Measurements from ENCODE around the gene LRRC34. TPM values are rescaled to one million over a fixed set of nuclear protein-coding genes. Genes with fewer than 3 reads are reported as not detected.

Gene LRRC34
- total and polyA plus RNA-seq, 7 experiments from 2014 or later: 0.26 to 3.7 (median 0.40) TPM

GRCh38 chr3:169822091-169822490 lies 9.4 kb upstream of the LRRC34 start:
- CTCF ChIA-PET: no interaction called here
- no peaks in the 10 kb centered on the region for H3K27me3 ChIP-seq (ENCODE audit: control insufficient read depth in 2 of 2, insufficient read depth in 2 of 2, low read length in 2 of 2)

GRCh38 chr3:169818316-169818715 lies 5.6 kb upstream of the LRRC34 start:
- Histone ChIP-seq H3K9me3 (ENCODE audit: control insufficient read depth in 2 of 3, low read length in 3 of 3) (no peaks in the 10 kb centered on the region), H3K4me1 (ENCODE audit: control insufficient read depth in 2 of 2, insufficient read depth in 2 of 2, low read length in 2 of 2) (peaks cover 0 to 4% of the 10 kb centered on the region in 2 donors), H3K4me3 (ENCODE audit: low read length) (no peak overlapping the region), H3K27me3 (ENCODE audit: control insufficient read depth in 2 of 2, insufficient read depth in 2 of 2, low read length in 2 of 2) (no peaks in the 10 kb centered on the region), H3K36me3 (ENCODE audit: control insufficient read depth in 2 of 3, insufficient read depth in 3 of 3, low read length in 3 of 3) (no peaks in the 10 kb centered on the region), H3K27ac (ENCODE audit: low read depth, low read length) (no peak overlapping the region)
- no peak for ATAC-seq
- H3K4me1 Mint-ChIP-seq: peaks cover 11 to 13% (median 12%) of the 10 kb centered on the region in 7 donors
- CTCF ChIA-PET: no interaction called here
- H3K27me3 Mint-ChIP-seq: peaks cover 6 to 51% (median 18%) of the 10 kb centered on the region in 5 donors
- no peak for DNase-seq
- no peak overlapping the region for H3K4me3 Mint-ChIP-seq
- peaks cover 0 to 22% (median 10%) of the 10 kb centered on the region in 11 donors for H3K9me3 Mint-ChIP-seq
- peaks cover 0 to 10% (median 4%) of the 10 kb centered on the region in 5 donors for H3K36me3 Mint-ChIP-seq
- POLR2A ChIA-PET: no interaction called here
- intact Hi-C loops (cut with micrococcal nuclease): no loop called here
- H3K27ac Mint-ChIP-seq: no peak overlapping the region

More at GRCh38 chr3:169822091-169822490, 9.4 kb upstream of the LRRC34 start:
- Mint-ChIP-seq H3K4me3 (no peak overlapping the region), H3K9me3 (peaks cover 0 to 4% (median 0%) of the 10 kb centered on the region in 11 donors), H3K36me3 (peaks cover 0 to 4% (median 0%) of the 10 kb centered on the region in 5 donors), H3K27ac (no peak overlapping the region), H3K27me3 (peaks cover 12 to 40% (median 28%) of the 10 kb centered on the region in 5 donors), H3K4me1 (no peaks in the 10 kb centered on the region)
- no peaks in the 10 kb centered on the region for H3K36me3 ChIP-seq (ENCODE audit: control insufficient read depth in 2 of 3, insufficient read depth in 3 of 3, low read length in 3 of 3)
- no peak overlapping the region for H3K27ac ChIP-seq (ENCODE audit: low read depth, low read length)
- POLR2A ChIA-PET: interaction anchor here (0.6 kb wide), 1 partner anchor 267 kb away, joined by 3 read pairs; no protein-coding TSS in a partner anchor
- H3K4me1 ChIP-seq (ENCODE audit: control insufficient read depth in 2 of 2, insufficient read depth in 2 of 2, low read length in 2 of 2): no peaks in the 10 kb centered on the region
- H3K4me3 ChIP-seq (ENCODE audit: low read length): no peak overlapping the region
- H3K9me3 ChIP-seq (ENCODE audit: control insufficient read depth in 2 of 3, low read length in 3 of 3): no peaks in the 10 kb centered on the region
- no peak for DNase-seq
- ATAC-seq: no peak
- intact Hi-C loops (cut with micrococcal nuclease): no loop called here

- DNase-seq: no peak
- ChIA-PET CTCF (no interaction called here), POLR2A (no interaction called here)
- Mint-ChIP-seq H3K27ac (no peak overlapping the region), H3K4me1 (peaks cover 18 to 25% (median 24%) of the 10 kb centered on the region in 7 donors), H3K4me3 (no peak overlapping the region), H3K9me3 (peaks cover 0 to 22% (median 10%) of the 10 kb centered on the region in 11 donors), H3K36me3 (peaks cover 0 to 10% (median 4%) of the 10 kb centered on the region in 5 donors), H3K27me3 (peaks cover 6 to 42% (median 15%) of the 10 kb centered on the region in 5 donors)
- Histone ChIP-seq H3K36me3 (ENCODE audit: control insufficient read depth in 2 of 3, insufficient read depth in 3 of 3, low read length in 3 of 3) (peaks cover 0 to 6% (median 0%) of the 10 kb centered on the region in 3 experiments), H3K9me3 (ENCODE audit: control insufficient read depth in 2 of 3, low read length in 3 of 3) (no peaks in the 10 kb centered on the region), H3K4me3 (ENCODE audit: low read length) (no peak overlapping the region), H3K27ac (ENCODE audit: low read depth, low read length) (no peak overlapping the region), H3K4me1 (ENCODE audit: control insufficient read depth in 2 of 2, insufficient read depth in 2 of 2, low read length in 2 of 2) (peaks cover 4 to 6% of the 10 kb centered on the region in 2 donors), H3K27me3 (ENCODE audit: control insufficient read depth in 2 of 2, insufficient read depth in 2 of 2, low read length in 2 of 2) (no peaks in the 10 kb centered on the region)
- intact Hi-C loops (cut with micrococcal nuclease): no loop called here
- ATAC-seq: no peak
Measured at GRCh38 chr3:169815590-169816150, 3.0 kb upstream of the LRRC34 start.

- CTCF ChIA-PET: interaction anchor here (0.6 to 0.9 kb wide), 2 partner anchors 49 to 140 kb away, joined by 3 to 4 read pairs; no protein-coding TSS in a partner anchor
- H3K36me3 Mint-ChIP-seq: peaks cover 0 to 10% (median 4%) of the 10 kb centered on the region in 5 donors
- Histone ChIP-seq H3K36me3 (ENCODE audit: control insufficient read depth in 2 of 3, insufficient read depth in 3 of 3, low read length in 3 of 3) (peaks cover 0 to 6% (median 0%) of the 10 kb centered on the region in 3 experiments), H3K9me3 (ENCODE audit: control insufficient read depth in 2 of 3, low read length in 3 of 3) (no peaks in the 10 kb centered on the region), H3K4me1 (ENCODE audit: control insufficient read depth in 2 of 2, insufficient read depth in 2 of 2, low read length in 2 of 2) (peaks cover 4 to 6% of the 10 kb centered on the region in 2 donors), H3K27me3 (ENCODE audit: control insufficient read depth in 2 of 2, insufficient read depth in 2 of 2, low read length in 2 of 2) (no peaks in the 10 kb centered on the region), H3K27ac (ENCODE audit: low read depth, low read length) (no peak overlapping the region), H3K4me3 (ENCODE audit: low read length) (peak overlapping the region; percentile 85)
- H3K4me3 Mint-ChIP-seq: peak overlapping the region; percentile 79 to 91 (median 86)
- POLR2A ChIA-PET: interaction anchor here (0.6 to 1.2 kb wide), 2 partner anchors 365 to 1437 kb away, joined by 3 read pairs; no protein-coding TSS in a partner anchor
- H3K27ac Mint-ChIP-seq: peak overlapping the region in 8 of 9 donors; percentile 7 to 92 (median 52)
- DNase-seq: peak; percentile 37 to 81 (median 71)
- peaks cover under 1 to 30% (median 10%) of the 10 kb centered on the region in 5 donors for H3K27me3 Mint-ChIP-seq
- peaks cover 0 to 22% (median 10%) of the 10 kb centered on the region in 11 donors for H3K9me3 Mint-ChIP-seq
- peak; percentile 90 for ATAC-seq
- intact Hi-C loops (cut with micrococcal nuclease): loop anchor here (1.0 to 5.0 kb wide), 14 partner anchors 15 to 1058 kb away; partner anchors contain the start of genes GPR160 (in 2 of the 2), PHC3 (in 2 of the 2), RPL22L1 (in 2 of the 2) and SEC62 (in 2 of the 2)
- peaks cover 21 to 34% (median 25%) of the 10 kb centered on the region in 7 donors for H3K4me1 Mint-ChIP-seq
Measured at GRCh38 chr3:169813757-169814517, 1.2 kb upstream of the LRRC34 start.

- no peak for DNase-seq
- peaks cover 0 to 23% (median 8%) of the 10 kb centered on the region in 5 donors for H3K27me3 Mint-ChIP-seq
Measured at GRCh38 chr3:169813278-169813677, 574 bp upstream of the LRRC34 start.

More at GRCh38 chr3:169813278-169813677, 574 bp upstream of the LRRC34 start:
- Mint-ChIP-seq H3K4me3 (peak overlapping the region; percentile 79 to 91 (median 86)), H3K4me1 (peaks cover 21 to 39% (median 25%) of the 10 kb centered on the region in 7 donors), H3K9me3 (peaks cover 0 to 22% (median 10%) of the 10 kb centered on the region in 11 donors), H3K27ac (peak overlapping the region; percentile 3 to 92 (median 44)), H3K36me3 (peaks cover 0 to 9% (median 4%) of the 10 kb centered on the region in 5 donors)
- peak; percentile 1 for ATAC-seq
- Histone ChIP-seq H3K27me3 (ENCODE audit: control insufficient read depth in 2 of 2, insufficient read depth in 2 of 2, low read length in 2 of 2) (no peaks in the 10 kb centered on the region), H3K9me3 (ENCODE audit: control insufficient read depth in 2 of 3, low read length in 3 of 3) (no peaks in the 10 kb centered on the region), H3K27ac (ENCODE audit: low read depth, low read length) (no peak overlapping the region), H3K36me3 (ENCODE audit: control insufficient read depth in 2 of 3, insufficient read depth in 3 of 3, low read length in 3 of 3) (peaks cover 0 to 6% (median 0%) of the 10 kb centered on the region in 3 experiments), H3K4me3 (ENCODE audit: low read length) (peak overlapping the region; percentile 85), H3K4me1 (ENCODE audit: control insufficient read depth in 2 of 2, insufficient read depth in 2 of 2, low read length in 2 of 2) (peaks cover 4 to 6% of the 10 kb centered on the region in 2 donors)
- CTCF ChIA-PET: no interaction called here
- POLR2A ChIA-PET: interaction anchor here (0.6 to 1.6 kb wide), 4 partner anchors 41 to 1438 kb away, joined by 3 to 11 read pairs (median 4); partner anchors contain the start of gene MYNN
- intact Hi-C loops (cut with micrococcal nuclease): loop anchor here (1.0 to 5.0 kb wide), 14 partner anchors 14 to 1059 kb away; partner anchors contain the start of genes GPR160 (in 2 of the 2), PHC3 (in 2 of the 2), RPL22L1 (in 2 of the 2) and SEC62 (in 2 of the 2)

All from naive thymus-derived CD4-positive, alpha-beta T cell (primary cell).